H1 (cell line): Measurements from ENCODE around the gene TMPO. TPM values are rescaled to one million over a fixed set of nuclear protein-coding genes. Genes with fewer than 3 reads are reported as not detected.

Experiments used
- CTCF ChIA-PET: fragments of 300-600 bp; sonication (Branson Sonifier 250); formaldehyde crosslinking; loops from one replicate; lab custom pipeline; 2021; ENCODE audit not compliant: partially characterized antibody; lab: Charles Lee
- POLR2A ChIA-PET: fragments of 300-600 bp; sonication (Branson Sonifier 250); formaldehyde crosslinking; loops from one replicate; lab custom pipeline; 2021; ENCODE audit warnings: inconsistent platforms; ENCODE audit not compliant: partially characterized antibody; lab: Charles Lee
- DNase-seq, 2 experiments: peaks; one replicate each; pipeline versions ENCODE4 v3.0.0 to v3.0.0-alpha.2; 2010 to 2022; ENCODE audit warnings: low spot score in 2 of 2, low read depth in 1 of 2, mixed read lengths in 1 of 2
- FAIRE-seq: peaks from 2 replicates; lab custom pipeline; 2011; peaks lifted over from hg19 to GRCh38; lab: Jason Lieb, UNC
- H2AFZ ChIP-seq: 2 replicates; pipeline ENCODE4 v1.8.1; 2012; ENCODE audit warnings: low read length, inconsistent platforms
- H2AK5ac ChIP-seq: 2 replicates; pipeline ENCODE4 v1.6.1; 2013; ENCODE audit warnings: low read depth, low read length
- H2BK120ac ChIP-seq: replicated peaks from 2 replicates; pipeline ENCODE3; 2013; ENCODE audit warnings: low read depth, low read length, inconsistent platforms
- H2BK12ac ChIP-seq: 2 replicates; pipeline ENCODE4 v1.6.1; 2013; ENCODE audit warnings: low read depth, low read length
- H2BK15ac ChIP-seq: 2 replicates; pipeline ENCODE4 v1.6.1; 2013; ENCODE audit warnings: low read length
- H2BK20ac ChIP-seq: 2 replicates; pipeline ENCODE4 v1.6.1; 2013; ENCODE audit warnings: low read length
- H2BK5ac ChIP-seq: 2 replicates; pipeline ENCODE4 v1.6.1; 2013; ENCODE audit warnings: low read depth, low read length
- H3K14ac ChIP-seq: 2 replicates; pipeline ENCODE4 v1.6.1; 2013; ENCODE audit warnings: inconsistent platforms; ENCODE audit not compliant: insufficient read length
- H3K18ac ChIP-seq: 2 replicates; pipeline ENCODE4 v1.6.1; 2013; ENCODE audit warnings: low read length; ENCODE audit errors: extremely low read depth
- H3K23ac ChIP-seq: 2 replicates; pipeline ENCODE4 v1.6.1; 2013; ENCODE audit warnings: inconsistent platforms; ENCODE audit not compliant: insufficient read length
- H3K23me2 ChIP-seq: 2 replicates; pipeline ENCODE4 v1.6.1; 2013; ENCODE audit warnings: low read depth, low read length
- H3K27ac ChIP-seq: 2 replicates; pipeline ENCODE4 v1.6.1; 2011; ENCODE audit warnings: low read depth, low read length, inconsistent platforms
- H3K27me3 ChIP-seq, 4 experiments: replicated peaks in 1 of 4; 1 replicate in 1 of 4; 2 replicates in 3 of 4; pipeline versions ENCODE4 v1.6.1 to v1.8.1; 2011 to 2013; ENCODE audit warnings: low read length in 3 of 4, mild to moderate bottlenecking in 3 of 4, inconsistent platforms in 2 of 4, mixed read lengths in 2 of 4, moderate library complexity in 1 of 4; ENCODE audit not compliant: control insufficient read depth in 3 of 4, insufficient read depth in 3 of 4; ENCODE audit errors: extremely low read depth in 1 of 4
- H3K36me3 ChIP-seq, 4 experiments: 2 replicates each; pipeline versions ENCODE4 v1.6.1 to v1.8.1; 2011 to 2013; ENCODE audit warnings: mild to moderate bottlenecking in 4 of 4, low read length in 3 of 4, moderate library complexity in 2 of 4, control low read depth in 1 of 4, inconsistent platforms in 1 of 4; ENCODE audit not compliant: insufficient read depth in 4 of 4, control insufficient read depth in 2 of 4
- H3K4ac ChIP-seq: replicated peaks from 2 replicates; pipeline ENCODE3; 2013; ENCODE audit warnings: low read length, low read depth, mixed read lengths, inconsistent platforms; ENCODE audit not compliant: insufficient read length
- H3K4me1 ChIP-seq, 4 experiments: replicated peaks in 1 of 4; 1 replicate in 1 of 4; 2 replicates in 3 of 4; pipeline versions ENCODE4 v1.6.1 to v1.8.1; 2011 to 2013; ENCODE audit warnings: low read length in 3 of 4, inconsistent platforms in 2 of 4, mixed read lengths in 1 of 4; ENCODE audit not compliant: insufficient read depth in 4 of 4, control insufficient read depth in 3 of 4
- H3K4me2 ChIP-seq, 2 experiments: 2 replicates each; pipeline versions ENCODE4 v1.6.1 to v1.8.1; 2011 to 2013; ENCODE audit warnings: low read depth in 2 of 2, low read length in 2 of 2, control low read depth in 1 of 2, inconsistent platforms in 1 of 2, mild to moderate bottlenecking in 1 of 2; ENCODE audit not compliant: insufficient read depth in 1 of 2
- H3K4me3 ChIP-seq, 4 experiments: fragments of 200-600, 300-600 bp in 1 of 4; sonication (generic), shearing (Covaris generic), sonication (Bioruptor Twin) in 1 of 4; 2 replicates each; pipeline versions ENCODE4 v1.5.1 to v1.8.1; 2011 to 2016; ENCODE audit warnings: low read length in 4 of 4, low read depth in 3 of 4, control low read depth in 2 of 4, inconsistent platforms in 2 of 4, mild to moderate bottlenecking in 2 of 4, mixed read lengths in 1 of 4, moderate library complexity in 1 of 4; ENCODE audit not compliant: insufficient read depth in 2 of 4; ENCODE audit errors: extremely low read depth in 1 of 4
- H3K56ac ChIP-seq: replicated peaks from 2 replicates; pipeline ENCODE3; 2013; ENCODE audit warnings: low read depth, mild to moderate bottlenecking, mixed read lengths, low read length, inconsistent platforms; ENCODE audit not compliant: insufficient read length
- H3K79me1 ChIP-seq: 2 replicates; pipeline ENCODE4 v1.6.1; 2013; ENCODE audit warnings: low read depth, low read length, control low read depth
- H3K79me2 ChIP-seq, 2 experiments: 2 replicates each; pipeline versions ENCODE4 v1.6.1 to v1.8.1; 2012 to 2013; ENCODE audit warnings: low read length in 2 of 2, mild to moderate bottlenecking in 2 of 2, inconsistent platforms in 1 of 2; ENCODE audit not compliant: insufficient read depth in 2 of 2, control insufficient read depth in 1 of 2
- H3K9ac ChIP-seq, 4 experiments: replicated peaks in 1 of 4; 1 replicate in 1 of 4; 2 replicates in 3 of 4; pipeline versions ENCODE4 v1.6.1 to v1.8.1; 2011 to 2013; ENCODE audit warnings: low read depth in 3 of 4, low read length in 3 of 4, control low read depth in 2 of 4, mild to moderate bottlenecking in 2 of 4, moderate library complexity in 2 of 4, inconsistent platforms in 1 of 4; ENCODE audit errors: extremely low read depth in 1 of 4
- H3K9me3 ChIP-seq, 2 experiments: 2 replicates each; pipeline versions ENCODE4 v1.6.1 to v1.8.1; 2012 to 2013; ENCODE audit warnings: mild to moderate bottlenecking in 2 of 2, moderate library complexity in 2 of 2, control low read depth in 1 of 2, inconsistent platforms in 1 of 2, low read depth in 1 of 2, low read length in 1 of 2, mixed read lengths in 1 of 2; ENCODE audit not compliant: insufficient read depth in 2 of 2
- H4K20me1 ChIP-seq, 2 experiments: replicated peaks in 1 of 2; 2 replicates each; pipeline versions ENCODE3 to v1.8.1; 2011 to 2013; ENCODE audit warnings: inconsistent platforms in 2 of 2, low read length in 2 of 2, mild to moderate bottlenecking in 1 of 2; ENCODE audit not compliant: insufficient read depth in 2 of 2, control insufficient read depth in 1 of 2
- H4K5ac ChIP-seq: 2 replicates; pipeline ENCODE4 v1.6.1; 2013; ENCODE audit warnings: low read length, low read depth, mixed read lengths, inconsistent platforms; ENCODE audit not compliant: insufficient read length
- H4K8ac ChIP-seq: 2 replicates; pipeline ENCODE4 v1.8.0; 2013; ENCODE audit warnings: mild to moderate bottlenecking, moderate library complexity, low read length, inconsistent platforms; ENCODE audit not compliant: insufficient read depth; ENCODE audit errors: extremely low read depth
- H4K91ac ChIP-seq: replicated peaks from 2 replicates; pipeline ENCODE3; 2013; ENCODE audit warnings: low read length, mixed read lengths, inconsistent platforms; ENCODE audit not compliant: insufficient read length
- BACH1 ChIP-seq: IDR thresholded peaks from 2 replicates; pipeline ENCODE4 v1.6.1; 2012; ENCODE audit warnings: low read length, improper control_type of control experiment
- BRCA1 ChIP-seq: IDR thresholded peaks from 2 replicates; pipeline ENCODE4 v1.6.1; 2012; ENCODE audit warnings: low read depth, low read length, improper control_type of control experiment
- E2F6 ChIP-seq: IDR thresholded peaks from 2 replicates; pipeline ENCODE4 v1.6.1; 2012; ENCODE audit warnings: inconsistent platforms
- EGR1 ChIP-seq: IDR thresholded peaks from 2 replicates; pipeline ENCODE4 v1.6.1; 2011; ENCODE audit warnings: low read depth, low read length, borderline replicate concordance
- KDM4A ChIP-seq: IDR thresholded peaks from one replicate; pipeline ENCODE4 v1.7.1; 2012; ENCODE audit warnings: low read depth, mild to moderate bottlenecking, moderate library complexity, low read length, inconsistent platforms; ENCODE audit not compliant: severe bottlenecking
- WGBS, 2 experiments: shearing (Covaris generic) in 1 of 2; methylation state at CpG; one replicate each; pipeline versions ENCODE4 v1.1.6 to v1.1.7; 2013 to 2015; ENCODE audit warnings: low lambda C conversion rate in 2 of 2, mixed read lengths in 2 of 2, inconsistent platforms in 1 of 2, low coverage in 1 of 2, missing lambda C conversion rate in 1 of 2; ENCODE audit not compliant: insufficient replicate concordance in 2 of 2, insufficient coverage in 1 of 2, insufficient read length in 1 of 2; ENCODE audit errors: extremely low coverage in 1 of 2, missing lambda C conversion rate in 1 of 2; 5-methylcytosine and 5-hydroxymethylcytosine counted together
- polyA plus RNA-seq, 7 experiments: library from polyadenylated mRNA; depleted of rRNA in 3 of 7; stranded (reverse) in 5 of 7; unstranded in 2 of 7; fragments of >200 nt in 5 of 7; fragments of 200-250 nt in 2 of 7; gene quantifications; 1 replicate in 5 of 7; 2 replicates in 1 of 7; 4 replicates in 1 of 7; pipeline versions ENCODE4 v1.2.1 to v1.2.3, GENCODE V29; 2011 to 2013; ENCODE audit warnings: missing spikeins in 2 of 7, mixed read lengths in 2 of 7
- total RNA-seq: library from RNA; stranded (reverse); fragmentation: NEBNext Ultra II Directional; extraction: Animal tissue kit (Norgen Biotek cat#: 25700); gene quantifications from 2 replicates; pipeline ENCODE4 v1.2.1, GENCODE V29; 2021

Gene TMPO
- total and polyA plus RNA-seq, 2 of the 8 experiments (the other 6 are each of a cell fraction or from before 2014, with no cell fraction given): 43.9 to 195 TPM

GRCh38 chr12:98483621-98484503 is 31.5 kb upstream of the TMPO start:
- Histone ChIP-seq H3K4me2 (no peak overlapping the region), H4K91ac (no peak overlapping the region), H2BK12ac (0 out of 2 replicates have a peak overlapping the region, but pooled peaks have one; percentile 19), H3K4me3 (no peak overlapping the region), H3K14ac (no peak overlapping the region), H2BK20ac (peak overlapping the region; percentile 34; the same call in 1 of the 2 replicates), H3K23me2 (no peaks in the 10 kb centered on the region), H3K23ac (no peak overlapping the region), H2BK15ac (no peak overlapping the region), H3K9ac (no peak overlapping the region), H2BK5ac (no peak overlapping the region), H3K79me2 (no peaks in the 10 kb centered on the region), H2AK5ac (no peak overlapping the region), H2AFZ (no peak overlapping the region), H4K8ac (no peak overlapping the region), H2BK120ac (peak overlapping the region; percentile 21), H4K20me1 (no peaks in the 10 kb centered on the region), H3K36me3 (no peaks in the 10 kb centered on the region), H3K18ac (no peak overlapping the region), H3K4me1 (peaks cover 0 to 5% (median 0%) of the 10 kb centered on the region in 4 experiments; a peak in 2 of 7 replicates), H4K5ac (no peak overlapping the region), H3K27ac (no peak overlapping the region), H3K4ac (peak overlapping the region; percentile 14), H3K9me3 (no peaks in the 10 kb centered on the region), H3K56ac (no peak overlapping the region), H3K79me1 (no peaks in the 10 kb centered on the region), H3K27me3 (no peaks in the 10 kb centered on the region)
- 91% methylated on average over 7 of the region's 7 CpGs; no CpG with 5 or more reads in 1 of the 2 experiments for WGBS, 2 experiments
- no peak for FAIRE-seq
- POLR2A ChIA-PET: interaction anchor here (0.7 to 1.3 kb wide), 5 partner anchors 10 to 68 kb away, joined by 3 to 6 read pairs (median 3); partner anchors contain the start of gene TMPO
- CTCF ChIA-PET: interaction anchor here (0.9 to 1.8 kb wide), 7 partner anchors 16 to 67 kb away, joined by 3 to 6 read pairs (median 4); no protein-coding TSS in a partner anchor
- no peak for DNase-seq
- TF ChIP-seq KDM4A (no peak), BRCA1 (no peak), E2F6 (no peak), BACH1 (no peak), EGR1 (no peak)
